Panc1 (cell line): ENCODE results near the gene KCTD12. TPM values are rescaled to one million over a fixed set of nuclear protein-coding genes. Genes with fewer than 3 reads are reported as not detected.

Source experiments
- ATAC-seq: fragments of 200-7000 bp; cut with Tn5 transposase; 2 replicates; pipeline ENCODE4 v1.9.1; 2020; ENCODE audit warnings: mild to moderate bottlenecking, moderate library complexity
- BruUV-seq: library from RNA; stranded (reverse); fragments of 400-500 nt; replicated peaks from 2 replicates; lab custom pipeline; 2021; lab: Mats Ljungman, UMichigan
- CTCF ChIA-PET: fragments of 300-600 bp; sonication (Branson Sonifier 250); formaldehyde crosslinking; loops from one replicate; lab custom pipeline; 2022; ENCODE audit warnings: antibody characterized with exemption; lab: Charles Lee
- POLR2A ChIA-PET: fragments of 300-600 bp; sonication (Branson Sonifier 250); formaldehyde crosslinking; loops from one replicate; lab custom pipeline; 2022; ENCODE audit warnings: antibody characterized with exemption; lab: Charles Lee
- DNase-seq: peaks from one replicate; pipeline ENCODE4 v3.0.0-alpha.2; 2010; ENCODE audit warnings: low read depth, low spot score
- H3K27ac ChIP-seq: 2 replicates; pipeline ENCODE4 v1.5.1; 2011; ENCODE audit warnings: mild to moderate bottlenecking, low read length, inconsistent platforms
- H3K27me3 ChIP-seq: fragments of 200-500 bp; sonication (Bioruptor generic); 2 replicates; pipeline ENCODE4 v1.6.0; 2014; ENCODE audit warnings: low read length, inconsistent platforms; ENCODE audit not compliant: control insufficient read depth, insufficient read depth
- H3K36me3 ChIP-seq: fragments of 200-500 bp; sonication (Bioruptor generic); 2 replicates; pipeline ENCODE4 v1.5.1; 2014; ENCODE audit warnings: inconsistent platforms, mild to moderate bottlenecking, low read length, moderate library complexity; ENCODE audit not compliant: control insufficient read depth, insufficient read depth
- H3K4me1 ChIP-seq: 2 replicates; pipeline ENCODE4 v1.5.1; 2011; ENCODE audit warnings: inconsistent platforms, mild to moderate bottlenecking, low read length, moderate library complexity; ENCODE audit not compliant: control insufficient read depth, insufficient read depth
- H3K4me3 ChIP-seq, 2 experiments: 2 replicates each; pipeline ENCODE4 v1.5.1; 2011 to 2012; ENCODE audit warnings: low read depth in 2 of 2, low read length in 2 of 2, mild to moderate bottlenecking in 2 of 2, inconsistent platforms in 1 of 2, moderate library complexity in 1 of 2
- H3K9me3 ChIP-seq: fragments of 200-500 bp; sonication (Bioruptor generic); 2 replicates; pipeline ENCODE4 v1.5.1; 2014; ENCODE audit warnings: low read depth, mild to moderate bottlenecking, inconsistent platforms, low read length, moderate library complexity; ENCODE audit not compliant: control insufficient read depth, insufficient read depth
- CTCF ChIP-seq: fragments of 450-650 bp; IDR thresholded peaks from 2 replicates; pipeline ENCODE4 v1.5.1; 2017; ENCODE audit warnings: mild to moderate bottlenecking
- POLR2AphosphoS5 ChIP-seq: IDR thresholded peaks from 2 replicates; pipeline ENCODE4 v1.6.1; 2012; ENCODE audit warnings: mild to moderate bottlenecking, low read depth, low read length, moderate library complexity
- REST ChIP-seq, 2 experiments: IDR thresholded peaks; 2 replicates each; pipeline ENCODE4 v1.6.1; 2011 to 2012; ENCODE audit warnings: low read depth in 2 of 2, control low read depth in 1 of 2, low read length in 1 of 2, mild to moderate bottlenecking in 1 of 2, moderate library complexity in 1 of 2; ENCODE audit not compliant: insufficient read depth in 1 of 2
- SIN3A ChIP-seq: IDR thresholded peaks from 2 replicates; pipeline ENCODE4 v1.6.1; 2012; ENCODE audit warnings: low read depth, mild to moderate bottlenecking, low read length, moderate library complexity, borderline replicate concordance; ENCODE audit not compliant: insufficient read depth
- TCF7L2 ChIP-seq: IDR thresholded peaks from 2 replicates; pipeline ENCODE4 v1.6.1; 2011; ENCODE audit warnings: mild to moderate bottlenecking, low read depth, low read length, inconsistent platforms
- in situ Hi-C: cut with HindIII; loops from 2 replicates; pipeline ENCODE4 v1.10.0; 2016; ENCODE audit warnings: low sequenced_read_pairs, low pct_unique_long_range_greater_than_20kb
- intact Hi-C: fragments of 100-400 bp; cut with micrococcal nuclease; formaldehyde crosslinking; loops from one replicate; pipeline ENCODE4 v1.10.0; 2022; ENCODE audit not compliant: unreplicated experiment
- total RNA-seq: library from RNA; stranded (reverse); gene quantifications from one replicate; pipeline ENCODE4 v1.2.1, GENCODE V29; 2021; ENCODE audit not compliant: unreplicated experiment

KCTD12 gene
- total RNA-seq, 1 experiment from 2014 or later, result 0.90 TPM

- Histone ChIP-seq H3K9me3 (no peaks in the 10 kb centered on the region), H3K27ac (no peak overlapping the region), H3K4me3 (no peak overlapping the region), H3K27me3 (no peaks in the 10 kb centered on the region), H3K4me1 (no peaks in the 10 kb centered on the region), H3K36me3 (no peaks in the 10 kb centered on the region)
- DNase-seq (no peak), ATAC-seq (no peak)
- in situ Hi-C loops (no loop called here), intact Hi-C loops (no loop called here)
- BruUV-seq, result no TSS peak
- CTCF ChIA-PET, result no interaction called here
- no peak for TF ChIP-seq SIN3A
- TF ChIP-seq REST (IDR thresholded peaks at IDR 0.05; ENCODE audit: insufficient read depth in 1 of 2, low read depth in 2 of 2, low read length in 1 of 2), result no peak
- no peak for TF ChIP-seq CTCF
- TF ChIP-seq TCF7L2, result no peak
- TF ChIP-seq POLR2AphosphoS5, result no peak
- POLR2A ChIA-PET, result no interaction called here
Measured at GRCh38 chr13:76871432-76871831, 14.8 kb downstream of the KCTD12 start.

DNA sequence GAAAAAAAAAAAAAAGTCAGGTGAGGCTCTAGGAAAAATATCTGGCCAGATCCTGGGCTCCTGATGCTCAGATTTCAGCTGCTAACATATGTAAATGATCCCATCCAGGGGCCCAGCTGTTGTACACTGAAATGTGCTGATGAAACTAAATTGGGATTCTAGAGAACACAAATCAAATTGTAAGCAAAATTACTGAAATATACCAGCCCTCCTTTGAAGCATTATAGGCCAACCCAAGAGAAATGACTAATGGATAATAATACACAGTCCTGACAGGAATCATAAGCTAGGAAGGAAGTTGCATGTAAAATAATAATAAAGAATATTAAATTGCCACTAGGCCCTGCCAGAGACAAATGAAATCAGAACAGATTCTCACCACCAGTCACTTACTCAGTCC, 17.8 kb downstream of the KCTD12 start:
- Histone ChIP-seq H3K9me3 (no peaks in the 10 kb centered on the region), H3K4me1 (no peaks in the 10 kb centered on the region), H3K4me3 (no peak overlapping the region), H3K27me3 (no peaks in the 10 kb centered on the region), H3K27ac (no peak overlapping the region), H3K36me3 (no peaks in the 10 kb centered on the region)
- TF ChIP-seq TCF7L2 (no peak), REST (IDR thresholded peaks at IDR 0.05; ENCODE audit: insufficient read depth in 1 of 2, low read depth in 2 of 2, low read length in 1 of 2) (no peak), CTCF (no peak), POLR2AphosphoS5 (no peak), SIN3A (no peak)
- ATAC-seq, result no peak
- intact Hi-C loops, result no loop called here
- no TSS peak for BruUV-seq
- ChIA-PET CTCF (no interaction called here), POLR2A (no interaction called here)
- no peak for DNase-seq
- in situ Hi-C loops, result no loop called here
